ENCODE results near the gene VWA8.

The VWA8 gene

GRCh38 chr13:41668130-41668757 lies 292.7 kb downstream of the VWA8 start:
- H3K4me3 ChIP-seq (replicated peaks; ENCODE audit: low read depth, low read length) = no peak overlapping the region
- peak; percentile 80 for DNase-seq (ENCODE audit: extremely low read depth, low read depth)
- TF ChIP-seq, protein P1, sequence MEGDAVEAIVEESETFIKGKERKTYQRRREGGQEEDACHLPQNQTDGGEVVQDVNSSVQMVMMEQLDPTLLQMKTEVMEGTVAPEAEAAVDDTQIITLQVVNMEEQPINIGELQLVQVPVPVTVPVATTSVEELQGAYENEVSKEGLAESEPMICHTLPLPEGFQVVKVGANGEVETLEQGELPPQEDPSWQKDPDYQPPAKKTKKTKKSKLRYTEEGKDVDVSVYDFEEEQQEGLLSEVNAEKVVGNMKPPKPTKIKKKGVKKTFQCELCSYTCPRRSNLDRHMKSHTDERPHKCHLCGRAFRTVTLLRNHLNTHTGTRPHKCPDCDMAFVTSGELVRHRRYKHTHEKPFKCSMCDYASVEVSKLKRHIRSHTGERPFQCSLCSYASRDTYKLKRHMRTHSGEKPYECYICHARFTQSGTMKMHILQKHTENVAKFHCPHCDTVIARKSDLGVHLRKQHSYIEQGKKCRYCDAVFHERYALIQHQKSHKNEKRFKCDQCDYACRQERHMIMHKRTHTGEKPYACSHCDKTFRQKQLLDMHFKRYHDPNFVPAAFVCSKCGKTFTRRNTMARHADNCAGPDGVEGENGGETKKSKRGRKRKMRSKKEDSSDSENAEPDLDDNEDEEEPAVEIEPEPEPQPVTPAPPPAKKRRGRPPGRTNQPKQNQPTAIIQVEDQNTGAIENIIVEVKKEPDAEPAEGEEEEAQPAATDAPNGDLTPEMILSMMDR (IDR thresholded peaks at IDR 0.05; ENCODE audit: low read depth, low read length, missing control alignments) = peak; percentile 70

DNA sequence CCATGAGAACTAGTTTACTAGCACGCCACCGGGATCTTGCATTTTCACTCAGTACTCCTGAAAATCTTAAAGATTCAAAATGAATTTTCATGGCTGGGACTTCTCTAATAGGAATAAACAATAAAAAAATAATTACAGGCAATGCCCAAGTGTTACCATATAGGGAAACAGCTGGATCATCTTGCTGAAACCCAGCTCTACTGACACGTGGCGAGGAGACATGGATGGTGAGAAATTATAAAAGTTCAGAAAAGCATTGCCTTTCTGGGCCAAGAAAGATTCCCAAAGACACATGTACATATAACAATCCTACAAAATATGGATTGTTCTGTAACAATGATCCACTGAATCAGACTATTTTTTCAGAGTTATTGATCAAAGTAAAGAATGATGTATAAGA lies 294.3 kb downstream of the VWA8 start:
- TF ChIP-seq, protein P1 (IDR thresholded peaks at IDR 0.05; ENCODE audit: low read depth, low read length, missing control alignments) = no peak
- H3K4me3 ChIP-seq (replicated peaks; ENCODE audit: low read depth, low read length) = no peak overlapping the region

GRCh38 chr13:41660411-41660810 lies 300.5 kb downstream of the VWA8 start:
- DNase-seq (ENCODE audit: extremely low read depth, low read depth) = no peak
- H3K4me3 ChIP-seq (replicated peaks; ENCODE audit: low read depth, low read length) = no peak overlapping the region
- TF ChIP-seq, protein P1 (IDR thresholded peaks at IDR 0.05; ENCODE audit: low read depth, low read length, missing control alignments) = no peak

More for the DNA sequence above, 294.3 kb downstream of the VWA8 start:
- no peak for DNase-seq (ENCODE audit: extremely low read depth, low read depth)

DNA sequence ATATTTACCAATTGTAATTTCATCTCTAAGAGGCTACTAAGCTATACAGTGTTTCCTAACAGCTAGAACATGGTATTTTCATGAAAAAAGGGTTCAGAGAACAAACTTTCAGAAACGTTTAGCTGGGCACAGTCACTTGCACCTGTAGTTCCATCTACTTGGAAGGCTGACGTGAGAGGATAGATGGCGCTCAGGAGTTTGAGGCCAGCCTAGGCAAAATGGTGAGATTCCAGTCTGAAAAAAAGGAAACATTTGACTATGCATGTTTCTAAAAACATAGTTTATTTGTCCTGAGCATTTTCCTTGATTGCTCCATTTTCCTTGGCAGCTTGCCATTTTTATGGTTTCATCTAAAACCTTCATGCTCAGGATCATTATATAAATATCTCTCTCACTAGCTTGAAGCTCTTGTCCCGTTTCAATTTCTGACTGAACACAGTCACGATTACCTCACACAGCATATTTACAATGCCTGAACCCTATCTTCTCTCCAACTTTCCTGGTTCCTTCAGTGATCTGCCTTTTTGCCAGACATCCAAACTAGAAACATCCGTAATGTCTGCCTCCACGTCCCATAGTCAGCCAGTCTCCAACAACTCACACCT lies 302.8 kb downstream of the VWA8 start:
- DNase-seq (ENCODE audit: extremely low read depth, low read depth) = no peak
- TF ChIP-seq, protein P1 (IDR thresholded peaks at IDR 0.05; ENCODE audit: low read depth, low read length, missing control alignments) = no peak
- no peak overlapping the region for H3K4me3 ChIP-seq (replicated peaks; ENCODE audit: low read depth, low read length)

GRCh38 chr13:41655997-41656396 lies 304.9 kb downstream of the VWA8 start:
- no peak overlapping the region for H3K4me3 ChIP-seq (replicated peaks; ENCODE audit: low read depth, low read length)
- no peak for DNase-seq (ENCODE audit: extremely low read depth, low read depth)
- TF ChIP-seq, protein P1 (IDR thresholded peaks at IDR 0.05; ENCODE audit: low read depth, low read length, missing control alignments) = no peak

DNA sequence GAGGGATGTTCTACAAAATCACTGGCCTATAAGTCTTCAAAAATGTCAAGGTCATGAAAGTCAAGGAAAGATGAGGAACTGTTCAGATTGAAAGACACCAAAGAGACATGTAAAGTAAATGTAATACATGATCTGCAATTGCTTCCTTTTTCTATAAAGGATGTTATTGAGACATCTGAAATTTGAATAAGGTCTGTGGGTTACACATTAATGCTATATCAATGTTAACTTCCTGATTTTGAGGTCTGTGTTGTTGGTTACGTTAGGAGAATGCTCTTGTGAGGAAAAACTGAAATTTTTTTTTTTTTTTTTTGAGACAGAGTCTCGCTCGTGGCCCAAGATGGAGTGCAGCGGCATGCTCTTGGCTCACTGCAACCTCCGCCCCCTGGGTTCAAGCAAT lies 306.1 kb downstream of the VWA8 start:
- no peak for DNase-seq (ENCODE audit: extremely low read depth, low read depth)
- no peak overlapping the region for H3K4me3 ChIP-seq (replicated peaks; ENCODE audit: low read depth, low read length)
- TF ChIP-seq, protein P1 (IDR thresholded peaks at IDR 0.05; ENCODE audit: low read depth, low read length, missing control alignments) = no peak

Measured in HFF-Myc (cell line).